Femur (tissue), 1 donor: Measurements from ENCODE around the gene FUT8.
"Not testable (repeated sequence)": the region's sequence is repeated elsewhere in the genome, so short reads cannot be mapped to it uniquely, and the experiment has no call there.

Source experiments
- DNase-seq: peaks from one replicate; pipeline ENCODE4 v3.0.0-alpha.2; 2017

Gene FUT8

GRCh38 chr14:65627315-65627714 is 214.8 kb downstream of the FUT8 start:
- no peak for DNase-seq

GRCh38 chr14:65628664-65629063 is 216.1 kb downstream of the FUT8 start:
- DNase-seq = no peak

- DNase-seq = no peak
Observed at GRCh38 chr14:65631040-65631439, 218.5 kb downstream of the FUT8 start.

GRCh38 chr14:65632487-65632886 is 220.0 kb downstream of the FUT8 start:
- no peak for DNase-seq

GRCh38 chr14:65633666-65634065 is 221.1 kb downstream of the FUT8 start:
- not testable (repeated sequence) for DNase-seq

DNA sequence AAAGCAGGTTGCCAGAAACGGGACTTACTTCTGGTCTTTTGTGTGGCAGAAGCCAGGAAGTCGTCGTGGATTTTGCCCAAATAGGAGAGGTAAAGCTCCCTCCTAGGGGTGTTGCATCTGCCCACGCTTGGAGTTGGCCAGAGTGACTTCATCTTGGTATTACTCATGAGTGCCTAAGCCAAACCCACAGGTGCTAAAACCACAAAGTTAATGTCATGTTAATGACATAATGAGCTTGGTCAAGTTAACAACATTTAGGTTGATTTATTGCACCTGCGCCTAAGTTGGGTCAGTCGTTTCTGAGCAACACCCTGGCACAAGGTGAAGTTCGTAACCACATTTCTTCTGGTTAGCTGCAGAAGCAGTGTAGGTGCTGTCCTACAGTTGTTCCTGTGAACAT is 225.2 kb downstream of the FUT8 start:
- DNase-seq = no peak

- DNase-seq = no peak
Observed at GRCh38 chr14:65639216-65639615, 226.7 kb downstream of the FUT8 start.

GRCh38 chr14:65650826-65651225 is 238.3 kb downstream of the FUT8 start:
- no peak for DNase-seq

DNA sequence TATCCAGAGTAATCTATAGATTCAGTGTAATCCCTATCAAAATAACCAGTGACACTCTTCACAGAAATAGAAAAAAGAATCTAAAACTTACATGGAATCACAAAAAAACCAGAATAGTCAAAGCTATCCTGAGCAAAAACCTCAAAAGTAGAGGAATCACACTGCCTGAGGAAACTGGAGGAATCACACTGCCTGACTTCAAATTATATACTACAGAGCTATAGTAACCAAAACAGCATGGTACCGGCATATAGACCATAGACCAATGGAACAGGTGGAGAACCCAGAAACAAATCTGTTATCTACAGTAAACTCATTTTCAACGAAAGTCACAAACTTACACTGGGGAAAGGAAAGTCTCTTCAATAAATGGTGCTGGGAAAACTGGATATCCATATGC is 244.0 kb downstream of the FUT8 start:
- no peak for DNase-seq

- DNase-seq = no peak
Observed at GRCh38 chr14:65658202-65658601, 245.7 kb downstream of the FUT8 start.

GRCh38 chr14:65661865-65662264 is 249.3 kb downstream of the FUT8 start:
- no peak for DNase-seq

DNA sequence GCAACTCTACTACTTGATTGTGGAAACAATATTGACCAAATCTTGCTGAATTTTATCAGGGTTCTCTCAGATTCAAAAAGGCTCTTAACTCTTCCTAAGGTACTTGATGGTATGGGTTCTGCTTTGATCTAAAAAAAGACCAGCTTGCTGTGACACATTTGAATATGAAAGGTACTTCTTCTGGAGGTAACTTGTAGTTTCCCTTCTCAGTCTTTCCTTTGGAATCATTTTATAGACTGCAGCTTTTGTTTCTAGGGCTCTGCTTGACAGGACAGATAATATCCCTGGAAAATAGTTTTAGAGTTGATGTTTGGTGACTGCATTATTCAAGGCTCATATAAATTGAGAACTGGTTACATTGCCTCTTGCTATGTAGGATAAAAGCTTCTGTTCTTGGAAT is 251.9 kb downstream of the FUT8 start:
- no peak for DNase-seq

DNA sequence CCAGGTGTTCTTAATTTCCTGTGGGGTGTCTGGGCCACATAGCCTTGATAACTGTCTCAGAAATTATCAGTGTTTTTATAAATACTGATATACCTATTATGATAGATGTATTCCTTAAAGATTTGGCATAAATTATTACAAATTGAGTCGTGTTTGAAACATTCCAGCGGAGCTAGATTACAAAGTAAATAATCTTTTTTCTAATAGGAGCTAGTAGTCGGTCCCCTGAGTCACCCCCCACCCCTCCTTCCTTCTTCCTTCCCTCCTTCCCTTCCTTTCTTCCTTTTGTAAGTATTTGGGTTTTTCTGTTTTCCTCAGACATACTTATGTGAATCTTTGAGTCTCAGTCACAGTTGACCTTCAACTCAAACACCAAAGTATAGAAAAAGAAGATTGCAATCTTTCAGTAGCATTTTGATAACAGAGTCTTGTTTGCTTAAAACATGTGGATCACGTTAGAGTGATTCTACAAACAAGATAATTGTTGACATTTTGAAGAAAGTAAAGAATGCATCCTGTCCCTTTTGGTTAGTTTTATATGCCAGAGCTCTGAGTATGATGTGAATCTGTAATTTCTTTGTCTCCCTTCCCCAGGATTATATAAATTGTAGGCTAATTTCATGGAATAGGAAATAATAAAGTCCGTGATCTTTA is 264.0 kb downstream of the FUT8 start:
- DNase-seq = no peak

DNA sequence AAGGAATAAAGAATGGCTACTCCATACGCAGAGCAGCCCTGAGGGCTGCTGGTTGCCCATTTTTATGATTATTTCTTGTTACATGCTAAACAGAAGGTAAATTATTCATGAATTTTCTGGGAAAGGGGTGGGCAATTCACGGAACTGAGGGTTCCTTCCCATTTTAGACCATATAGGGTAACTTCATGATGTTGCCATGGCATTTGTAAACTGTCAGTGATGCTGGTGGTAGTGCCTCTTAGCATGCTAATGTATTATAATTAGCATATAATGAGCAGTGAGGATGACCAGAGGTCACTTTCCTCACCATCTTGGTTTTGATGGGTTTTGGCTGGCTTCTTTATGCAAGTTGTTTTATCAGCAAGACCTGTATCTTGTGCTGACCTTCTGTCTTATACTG is 273.0 kb downstream of the FUT8 start:
- no peak for DNase-seq

- no peak for DNase-seq
Observed at GRCh38 chr14:65686761-65687160, 274.2 kb downstream of the FUT8 start.

GRCh38 chr14:65689070-65689469 is 276.5 kb downstream of the FUT8 start:
- no peak for DNase-seq

DNA sequence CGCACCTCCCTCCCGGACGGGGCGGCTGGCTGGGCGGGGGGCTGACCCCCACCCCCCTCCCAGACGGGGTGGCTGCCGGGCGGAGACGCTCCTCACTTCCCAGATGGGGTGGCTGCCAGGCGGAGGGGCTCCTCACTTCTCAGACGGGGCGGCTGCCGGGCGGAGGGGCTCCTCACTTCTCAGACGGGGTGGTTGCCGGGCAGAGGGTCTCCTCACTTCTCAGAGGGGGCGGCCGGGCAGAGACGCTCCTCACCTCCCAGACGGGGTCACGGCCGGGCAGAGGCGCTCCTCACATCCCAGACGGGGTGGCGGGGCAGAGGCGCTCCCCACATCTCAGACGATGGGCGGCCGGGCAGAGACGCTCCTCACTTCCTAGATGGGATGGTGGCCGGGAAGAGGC is 280.0 kb downstream of the FUT8 start:
- DNase-seq = not testable (repeated sequence)

DNA sequence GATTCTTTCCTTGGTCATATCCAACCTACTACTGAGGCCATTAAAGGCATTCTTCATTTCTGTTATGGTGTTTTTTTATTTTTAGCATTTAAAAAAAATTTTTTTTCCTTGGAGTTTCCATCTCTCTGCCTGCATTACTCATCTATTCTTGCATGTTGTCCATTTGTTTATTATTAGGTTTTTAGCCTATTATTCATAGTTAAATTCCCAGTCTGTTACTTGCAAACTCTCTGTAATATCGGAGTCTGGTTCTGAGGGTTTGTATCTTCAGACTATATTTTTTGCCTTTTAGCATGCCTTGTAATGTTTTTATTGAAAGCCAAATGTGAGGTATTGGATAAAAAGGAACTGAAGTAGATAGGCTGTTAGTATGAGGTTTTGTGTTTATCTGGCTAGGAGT is 284.3 kb downstream of the FUT8 start:
- DNase-seq = no peak

DNA sequence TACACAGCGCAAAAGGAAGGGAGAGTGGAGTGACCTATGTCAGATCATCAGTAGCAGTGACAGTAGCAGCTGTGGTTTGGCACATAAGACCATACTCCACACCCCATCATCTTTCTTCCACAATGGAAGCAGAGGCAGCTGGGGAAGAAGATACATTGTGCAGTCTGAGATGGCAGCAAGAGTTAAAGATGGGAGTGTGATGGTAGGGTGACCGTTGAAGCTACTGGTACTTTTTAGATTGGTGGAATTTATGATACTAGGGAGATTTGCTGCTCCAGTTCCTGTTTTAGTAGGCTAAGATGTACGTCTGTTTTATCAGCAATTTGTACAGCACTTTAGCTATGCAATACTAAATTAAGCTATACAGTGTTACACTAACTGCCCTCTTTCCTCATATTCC is 291.0 kb downstream of the FUT8 start:
- no peak for DNase-seq

DNA sequence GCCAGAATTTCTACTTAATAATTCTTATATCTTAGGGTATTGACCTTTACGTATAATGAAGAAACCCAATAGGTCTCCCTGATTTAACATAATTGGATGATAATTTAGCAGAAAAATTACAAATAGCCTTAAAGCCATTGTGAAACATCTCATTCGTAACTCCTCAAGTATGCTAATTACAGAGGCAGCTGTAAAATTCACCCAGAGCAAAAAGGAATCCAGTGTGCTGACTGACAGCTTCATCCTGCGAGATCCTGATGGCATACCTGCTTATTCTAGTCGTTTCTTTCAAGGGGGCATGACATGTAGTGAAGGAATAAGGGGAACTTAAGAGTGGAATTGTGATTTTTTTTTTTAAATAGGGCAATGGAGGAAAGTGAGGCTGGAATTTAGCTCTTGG is 291.5 kb downstream of the FUT8 start:
- no peak for DNase-seq

DNA sequence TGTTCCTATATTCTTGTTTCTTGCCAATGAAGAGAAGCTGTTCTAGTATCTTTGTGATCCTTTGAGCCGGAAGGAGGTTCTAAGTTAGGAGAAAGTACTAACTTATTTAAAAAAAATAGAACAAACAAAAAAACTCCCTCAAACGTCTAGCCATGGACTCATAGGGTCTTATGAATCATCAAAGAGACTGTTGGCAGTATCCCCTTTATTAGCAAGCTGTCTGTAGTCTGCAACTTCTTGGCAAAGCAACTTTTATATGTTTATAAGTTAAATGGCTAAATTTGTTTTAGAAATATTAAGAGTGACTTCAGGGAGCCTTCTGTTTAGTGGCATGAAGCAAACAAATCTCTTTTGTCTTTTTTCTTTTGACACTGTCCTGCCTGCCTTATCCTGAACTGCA is 291.9 kb downstream of the FUT8 start:
- DNase-seq = no peak

DNA sequence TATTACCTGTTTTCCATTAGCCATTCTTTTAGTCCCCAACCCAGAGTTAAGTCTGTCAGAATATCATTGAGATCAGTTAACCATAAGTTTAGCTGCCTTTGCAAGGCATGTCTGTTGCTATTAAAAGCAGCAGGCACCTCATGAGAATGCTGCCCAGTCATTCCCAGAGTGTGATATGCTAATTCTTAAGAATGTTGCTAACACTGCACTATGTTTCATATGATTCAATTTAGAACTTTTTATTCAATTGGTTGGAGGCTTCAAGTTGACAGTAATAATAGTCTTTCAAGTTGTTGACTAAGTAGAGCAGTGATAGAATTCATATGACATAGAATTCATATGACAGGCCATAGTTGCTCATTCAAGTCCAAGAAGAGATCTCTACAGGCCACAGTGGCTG is 292.3 kb downstream of the FUT8 start:
- no peak for DNase-seq

GRCh38 chr14:65709576-65709975 is 297.0 kb downstream of the FUT8 start:
- DNase-seq = no peak

DNA sequence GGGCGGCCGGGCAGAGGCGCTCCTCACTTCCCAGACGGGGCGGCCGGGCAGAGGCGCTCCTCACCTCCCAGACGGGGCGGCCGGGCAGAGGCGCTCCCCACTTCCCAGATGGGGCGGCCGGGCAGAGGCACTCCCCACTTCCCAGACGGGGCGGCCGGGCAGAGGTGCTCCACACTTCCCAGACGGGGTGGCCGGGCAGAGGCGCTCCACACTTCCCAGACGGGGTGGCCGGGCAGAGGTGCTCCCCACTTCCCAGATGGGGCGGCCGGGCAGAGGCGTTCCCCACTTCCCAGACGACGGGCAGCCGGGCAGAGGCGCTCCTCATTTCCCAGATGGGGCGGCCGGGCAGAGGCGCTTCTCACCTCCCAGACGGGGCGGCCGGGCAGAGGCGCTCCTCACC is 304.3 kb downstream of the FUT8 start:
- DNase-seq = not testable (repeated sequence)

DNA sequence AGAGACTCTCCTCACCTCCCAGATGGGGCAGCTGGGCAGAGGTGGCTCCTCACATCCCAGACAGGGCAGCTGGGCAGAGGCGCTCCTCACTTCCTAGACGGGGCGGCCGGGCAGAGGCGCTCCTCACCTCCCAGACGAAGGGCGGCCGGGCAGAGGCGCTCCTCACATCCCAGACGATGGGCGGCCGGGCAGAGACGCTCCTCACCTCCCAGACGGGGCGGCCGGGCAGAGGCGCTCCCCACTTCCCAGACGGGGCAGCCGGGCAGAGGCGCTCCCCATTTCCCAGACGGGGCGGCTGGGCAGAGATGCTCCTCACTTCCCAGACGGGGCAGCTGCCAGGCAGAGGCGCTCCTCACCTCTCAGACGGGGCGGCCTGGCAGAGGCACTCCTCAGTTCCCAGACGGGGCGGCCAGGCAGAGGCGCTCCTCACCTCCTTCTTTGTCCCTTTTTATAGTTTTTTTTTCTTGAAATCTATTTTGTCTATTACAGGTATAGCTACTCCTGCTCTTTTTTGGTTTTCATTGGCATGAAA is 304.9 kb downstream of the FUT8 start:
- DNase-seq = not testable (repeated sequence)
